Loucy (cell line): ENCODE results near the gene GRN.

Experiments used
- H2AFZ ChIP-seq: fragments of 200-600 bp; sonication (generic); 2 replicates; pipeline ENCODE4 v1.6.0; 2016; ENCODE audit warnings: antibody characterized with exemption, mild to moderate bottlenecking, low read length, moderate library complexity
- H3F3A ChIP-seq: fragments of 200-600 bp; 2 replicates; pipeline ENCODE4 v1.6.0; 2016; ENCODE audit warnings: antibody characterized with exemption, low read depth, mild to moderate bottlenecking
- H3K27me3 ChIP-seq: fragments of 200-600 bp; sonication (generic); 2 replicates; pipeline ENCODE4 v1.6.1; 2014; ENCODE audit warnings: low read length, mild to moderate bottlenecking; ENCODE audit not compliant: insufficient read depth, poor library complexity, severe bottlenecking
- H3K36me3 ChIP-seq: fragments of 200-600 bp; sonication (generic); 2 replicates; pipeline ENCODE4 v1.6.1; 2016; ENCODE audit warnings: low read length; ENCODE audit not compliant: insufficient read depth
- H3K4me1 ChIP-seq: fragments of 200-600 bp; sonication (generic); 2 replicates; pipeline ENCODE4 v1.5.1; 2014; ENCODE audit warnings: low read length, mild to moderate bottlenecking; ENCODE audit not compliant: insufficient read depth, poor library complexity, severe bottlenecking
- H3K4me2 ChIP-seq: fragments of 200-600 bp; sonication (generic); 2 replicates; pipeline ENCODE4 v1.6.0; 2014; ENCODE audit warnings: antibody characterized with exemption, low read length, low read depth, mild to moderate bottlenecking; ENCODE audit not compliant: poor library complexity, severe bottlenecking
- H3K4me3 ChIP-seq: fragments of 200-600 bp; sonication (generic); 2 replicates; pipeline ENCODE4 v1.5.1; 2014; ENCODE audit warnings: low read length, mild to moderate bottlenecking, mixed read lengths; ENCODE audit not compliant: poor library complexity, severe bottlenecking
- H3K79me2 ChIP-seq: fragments of 200-600 bp; sonication (generic); 2 replicates; pipeline ENCODE4 v1.6.1; 2014; ENCODE audit warnings: low read length; ENCODE audit not compliant: insufficient read depth
- H3K9ac ChIP-seq: fragments of 200-600 bp; sonication (generic); 2 replicates; pipeline ENCODE4 v1.6.0; 2014; ENCODE audit warnings: mild to moderate bottlenecking, low read depth, low read length, moderate library complexity; ENCODE audit not compliant: poor library complexity, severe bottlenecking
- H3K9me2 ChIP-seq: fragments of 200-600 bp; sonication (generic); replicated peaks from 2 replicates; pipeline ENCODE4 v1.6.1; 2016; ENCODE audit warnings: low read depth, low read length, mixed read lengths
- H3K9me3 ChIP-seq: fragments of 200-600 bp; sonication (generic); 2 replicates; pipeline ENCODE4 v1.6.1; 2014; ENCODE audit warnings: mild to moderate bottlenecking, antibody characterized with exemption, low read length, low read depth; ENCODE audit not compliant: insufficient read depth
- H4K20me1 ChIP-seq: fragments of 200-600 bp; sonication (generic); 2 replicates; pipeline ENCODE4 v1.6.0; 2014; ENCODE audit warnings: antibody characterized with exemption, low read length, mild to moderate bottlenecking; ENCODE audit not compliant: insufficient read depth, poor library complexity, severe bottlenecking
- CTCF ChIP-seq: fragments of 200-600 bp; sonication (generic); conservative IDR thresholded peaks from 2 replicates; pipeline ENCODE4 v1.5.1; 2014; ENCODE audit warnings: mild to moderate bottlenecking, antibody characterized with exemption, low read length
- EZH2phosphoT487 ChIP-seq: fragments of 200-600 bp; IDR thresholded peaks from 2 replicates; pipeline ENCODE4 v1.6.1; 2018; ENCODE audit warnings: antibody characterized with exemption, mild to moderate bottlenecking, moderate library complexity, borderline replicate concordance

The GRN gene

GRCh38 chr17:44380767-44381166, 35.7 kb downstream of the GRN start:
- Histone ChIP-seq H3K9ac (no peak overlapping the region), H3K27me3 (no peaks in the 10 kb centered on the region), H3F3A (no peaks in the 10 kb centered on the region), H3K9me2 (no peaks in the 10 kb centered on the region), H3K9me3 (no peaks in the 10 kb centered on the region), H3K4me1 (no peaks in the 10 kb centered on the region), H2AFZ (no peak overlapping the region), H3K36me3 (no peaks in the 10 kb centered on the region), H4K20me1 (no peaks in the 10 kb centered on the region), H3K4me2 (no peak overlapping the region), H3K79me2 (no peaks in the 10 kb centered on the region), H3K4me3 (no peak overlapping the region)
- TF ChIP-seq EZH2phosphoT487 (no peak), CTCF (no peak)

- Histone ChIP-seq H2AFZ (no peak overlapping the region), H3K4me1 (no peaks in the 10 kb centered on the region), H3K9me3 (no peaks in the 10 kb centered on the region), H3K4me2 (no peak overlapping the region), H3K27me3 (no peaks in the 10 kb centered on the region), H3K4me3 (no peak overlapping the region), H3K9ac (no peak overlapping the region), H3K9me2 (no peaks in the 10 kb centered on the region), H3K36me3 (no peaks in the 10 kb centered on the region), H3K79me2 (no peaks in the 10 kb centered on the region), H3F3A (no peaks in the 10 kb centered on the region), H4K20me1 (no peaks in the 10 kb centered on the region)
- TF ChIP-seq CTCF (no peak), EZH2phosphoT487 (no peak)
These were observed 36.8 kb downstream of the GRN start for GRCh38 chr17:44381810-44382305.

GRCh38 chr17:44382917-44383316, 37.8 kb downstream of the GRN start:
- TF ChIP-seq EZH2phosphoT487, result no peak
- TF ChIP-seq CTCF, result no peak
- no peak overlapping the region for H2AFZ ChIP-seq

More at GRCh38 chr17:44382917-44383316, 37.8 kb downstream of the GRN start:
- Histone ChIP-seq H4K20me1 (no peaks in the 10 kb centered on the region), H3K79me2 (no peaks in the 10 kb centered on the region), H3K36me3 (no peaks in the 10 kb centered on the region), H3K27me3 (no peaks in the 10 kb centered on the region), H3K4me2 (no peak overlapping the region), H3K4me3 (no peak overlapping the region), H3K4me1 (no peaks in the 10 kb centered on the region), H3F3A (no peaks in the 10 kb centered on the region), H3K9ac (no peak overlapping the region), H3K9me2 (no peaks in the 10 kb centered on the region), H3K9me3 (no peaks in the 10 kb centered on the region)
